K562 (cell line): Measurements from ENCODE around the gene WNT7A. TPM values are rescaled to one million over a fixed set of nuclear protein-coding genes. Genes with fewer than 3 reads are reported as not detected.

Experiments used
- ATAC-seq: fragments of 200-7000 bp; cut with Tn5 transposase; 3 replicates; pipeline ENCODE4 v1.9.1; 2020; ENCODE audit warnings: moderate library complexity
- BruUV-seq: library from RNA; stranded (reverse); fragments of 400-500 nt; replicated peaks from 2 replicates; lab custom pipeline; 2021; lab: Mats Ljungman, UMichigan
- CTCF ChIA-PET: fragments of 300-600 bp; formaldehyde crosslinking; extraction: SDS; loops from one replicate; lab custom pipeline; 2021; ENCODE audit warnings: low intra/inter-chr PET ratio; lab: Yijun Ruan, JAX
- POLR2A ChIA-PET: fragments of 300-600, 350-650 bp; sonication (Branson Sonifier 250); formaldehyde crosslinking; extraction: SDS; loops from one replicate; lab custom pipeline; 2021; ENCODE audit warnings: antibody characterized with exemption, inconsistent platforms; lab: Yijun Ruan, JAX
- DNase-seq, 4 experiments: peaks; one replicate each; pipeline versions ENCODE4 v3.0.0 to v3.0.0-alpha.2; 2011 to 2018; ENCODE audit warnings: low spot score in 3 of 4, mixed read lengths in 3 of 4; ENCODE audit errors: extremely low read depth in 1 of 4
- FAIRE-seq: peaks from 2 replicates; lab custom pipeline; 2011; peaks lifted over from hg19 to GRCh38; lab: Jason Lieb, UNC
- H2AFZ ChIP-seq: 2 replicates; pipeline ENCODE4 v1.6.0; 2011; ENCODE audit warnings: low read depth, low read length, control low read depth, inconsistent platforms
- H3K27ac ChIP-seq: fragments of 200-600 bp; 3 replicates; pipeline ENCODE4 v1.8.0; 2011; ENCODE audit warnings: low read depth, mild to moderate bottlenecking, control low read depth, inconsistent platforms, low read length, moderate library complexity, mixed read lengths; ENCODE audit errors: extremely low read depth
- H3K27me3 ChIP-seq, 2 experiments: fragments of 300-600 bp in 1 of 2; 2 replicates in 1 of 2; 3 replicates in 1 of 2; pipeline versions ENCODE4 v1.6.0 to v1.8.0; 2011; ENCODE audit warnings: inconsistent platforms in 2 of 2, low read length in 2 of 2, mild to moderate bottlenecking in 1 of 2, mixed read lengths in 1 of 2, moderate library complexity in 1 of 2; ENCODE audit not compliant: control insufficient read depth in 2 of 2, insufficient read depth in 2 of 2
- H3K36me3 ChIP-seq: fragments of 300-600 bp; 3 replicates; pipeline ENCODE4 v1.8.0; 2011; ENCODE audit warnings: mild to moderate bottlenecking, low read length, inconsistent platforms; ENCODE audit not compliant: control insufficient read depth, insufficient read depth
- H3K4me1 ChIP-seq, 2 experiments: fragments of 200-600 bp in 1 of 2; replicated peaks in 1 of 2; 2 replicates in 1 of 2; 3 replicates in 1 of 2; pipeline versions ENCODE4 v1.5.1 to v1.8.0; 2011; ENCODE audit warnings: inconsistent platforms in 2 of 2, low read length in 2 of 2, mild to moderate bottlenecking in 1 of 2, mixed read lengths in 1 of 2, moderate library complexity in 1 of 2; ENCODE audit not compliant: control insufficient read depth in 2 of 2, insufficient read depth in 2 of 2
- H3K4me2 ChIP-seq: 2 replicates; pipeline ENCODE4 v1.6.1; 2011; ENCODE audit warnings: low read length, control low read depth, inconsistent platforms, mixed read lengths; ENCODE audit not compliant: insufficient read depth
- H3K4me3 ChIP-seq: fragments of 200-600 bp; sonication (generic), shearing (Covaris generic); 2 replicates; pipeline ENCODE4 v1.5.1; 2016; ENCODE audit warnings: control low read depth, inconsistent platforms
- H3K79me2 ChIP-seq: fragments of 200-600 bp; 3 replicates; pipeline ENCODE4 v1.8.0; 2011; ENCODE audit warnings: low read length, inconsistent platforms; ENCODE audit not compliant: control insufficient read depth, insufficient read depth
- H3K9ac ChIP-seq, 2 experiments: 2 replicates each; pipeline versions ENCODE4 v1.6.0 to v1.6.1; 2011; ENCODE audit warnings: low read depth in 2 of 2, low read length in 2 of 2, control low read depth in 1 of 2, inconsistent platforms in 1 of 2, mild to moderate bottlenecking in 1 of 2, mixed read lengths in 1 of 2; ENCODE audit not compliant: insufficient read depth in 1 of 2
- H3K9me1 ChIP-seq: one replicate; pipeline ENCODE4 v1.6.0; 2011; ENCODE audit warnings: inconsistent platforms, mild to moderate bottlenecking, low read length, moderate library complexity; ENCODE audit not compliant: control insufficient read depth, insufficient read depth
- H3K9me3 ChIP-seq: replicated peaks from 2 replicates; pipeline ENCODE4 v1.5.1; 2011; ENCODE audit warnings: low read depth, low read length, inconsistent platforms; ENCODE audit not compliant: control insufficient read depth, insufficient read depth
- H4K20me1 ChIP-seq: replicated peaks from 2 replicates; pipeline ENCODE4 v1.6.1; 2011; ENCODE audit warnings: low read length, inconsistent platforms, mixed read lengths; ENCODE audit not compliant: control insufficient read depth, insufficient read depth
- CAMTA2 ChIP-seq: fragments of 250-450 bp; sonication (Bioruptor Pico); conservative IDR thresholded peaks from 2 replicates; pipeline ENCODE4 v1.5.1; 2022
- DEAF1 ChIP-seq: fragments of 450-650 bp; formaldehyde crosslinking; IDR thresholded peaks from 2 replicates; pipeline ENCODE4 v1.4.0; 2020; ENCODE audit warnings: mild to moderate bottlenecking, moderate library complexity
- GTF2A2 ChIP-seq: IDR thresholded peaks from 2 replicates; pipeline ENCODE4 v1.6.1; 2016; ENCODE audit warnings: mild to moderate bottlenecking, missing genetic modification characterization, missing compliant biosample characterization
- MAX ChIP-seq: sonication (generic); formaldehyde crosslinking; IDR thresholded peaks from 2 replicates; pipeline ENCODE4 v1.9.0; 2022; ENCODE audit warnings: mild to moderate bottlenecking, missing genetic modification reagents
- RNF219 ChIP-seq: fragments of 250-450 bp; sonication (Bioruptor Pico); IDR thresholded peaks from 2 replicates; pipeline ENCODE4 v1.5.0; 2022; ENCODE audit warnings: mild to moderate bottlenecking
- XRCC3 ChIP-seq: fragments of 450-650 bp; IDR thresholded peaks from 2 replicates; pipeline ENCODE4 v1.6.1; 2017; ENCODE audit warnings: mild to moderate bottlenecking, moderate library complexity
- ZBTB34 ChIP-seq: fragments of 250-450 bp; sonication (Bioruptor Pico); IDR thresholded peaks from 2 replicates; pipeline ENCODE4 v1.8.0; 2021; ENCODE audit warnings: mild to moderate bottlenecking, moderate library complexity
- WGBS: fragments of 100-300 bp; shearing (Covaris generic); methylation state at CpG from one replicate; pipeline ENCODE4 v1.1.6; 2016; ENCODE audit warnings: low coverage, mixed read lengths; ENCODE audit not compliant: insufficient coverage; ENCODE audit errors: missing lambda C conversion rate; 5-methylcytosine and 5-hydroxymethylcytosine counted together
- in situ Hi-C: fragments of 300-500 bp; cut with MboI; formaldehyde crosslinking; loops from 4 replicates; pipeline ENCODE4 v1.15.0; 2018; ENCODE audit warnings: inconsistent platforms, mixed read lengths
- intact Hi-C: fragments of 100-400 bp; cut with micrococcal nuclease; formaldehyde crosslinking; loops from 2 replicates; pipeline ENCODE4 v1.14.2; 2022
- polyA plus RNA-seq, 8 experiments: library from polyadenylated mRNA; depleted of rRNA in 4 of 8; stranded (reverse) in 5 of 8; unstranded in 3 of 8; fragments of >200 nt; fragmentation: Nextera tagmentation in 2 of 8; fragmentation: Illumina TruSeq in 1 of 8; extraction: Ambion mirVana in 2 of 8; extraction: Trizol in 1 of 8; gene quantifications; 2 replicates each; pipeline versions ENCODE4 v1.2.1 to v1.2.3, GENCODE V29; 2011 to 2014; ENCODE audit warnings: inconsistent platforms in 1 of 8, missing spikeins in 1 of 8
- total RNA-seq, 7 experiments: library from RNA; depleted of rRNA in 6 of 7; stranded (reverse); fragments of >200 nt in 6 of 7; fragmentation: Illumina TruSeq in 2 of 7; extraction: Trizol in 2 of 7; gene quantifications; 2 replicates each; pipeline versions ENCODE4 v1.2.1 to v1.2.3, GENCODE V29; 2011 to 2021; ENCODE audit warnings: low replicate concordance in 1 of 7

The WNT7A gene
- total and polyA plus RNA-seq, 9 of the 15 experiments (the other 6 are each of a cell fraction or from before 2014, with no cell fraction given): 0.03 TPM; not detected in 8

GRCh38 chr3:13861461-13861860 lies 18.4 kb downstream of the WNT7A start (continued):
- TF ChIP-seq GTF2A2 (no peak), MAX (CRISPR knock-in tag) (no peak), ZBTB34 (CRISPR knock-in tag) (no peak), DEAF1 (CRISPR knock-in tag) (no peak), CAMTA2 (no peak)
- TF ChIP-seq, all 486 proteins: peak for 0

GRCh38 chr3:13860001-13860400 lies 19.9 kb downstream of the WNT7A start:
- FAIRE-seq: no peak
- no peak for TF ChIP-seq XRCC3
- TF ChIP-seq RNF219 (CRISPR knock-in tag): no peak

More at GRCh38 chr3:13860001-13860400, 19.9 kb downstream of the WNT7A start:
- in situ Hi-C loops (no loop called here), intact Hi-C loops (no loop called here)
- POLR2A ChIA-PET: no interaction called here
- Histone ChIP-seq H3K9ac (no peak overlapping the region), H3K4me1 (no peaks in the 10 kb centered on the region), H3K27ac (no peak overlapping the region), H4K20me1 (peaks cover 1% of the 10 kb centered on the region), H3K9me3 (no peaks in the 10 kb centered on the region), H3K4me3 (no peak overlapping the region), H3K36me3 (no peaks in the 10 kb centered on the region), H3K79me2 (no peaks in the 10 kb centered on the region), H3K9me1 (no peaks in the 10 kb centered on the region), H3K27me3 (peaks cover 17 to 45% of the 10 kb centered on the region in 2 experiments; a peak in 4 of 5 replicates), H3K4me2 (no peak overlapping the region), H2AFZ (no peak overlapping the region)
- no TSS peak for BruUV-seq
- CTCF ChIA-PET: no interaction called here
- ATAC-seq: no peak
- 0% methylated on average over 1 of the region's 1 CpG for WGBS
- DNase-seq: no peak
